Measurements from ENCODE around the gene LEF1. TPM values are rescaled to one million over a fixed set of nuclear protein-coding genes. Genes with fewer than 3 reads are reported as not detected.

LEF1 gene
- total and polyA plus RNA-seq, 12 donors, result 0.22 to 4.6 (median 0.76) TPM; not detected in 1

- intact Hi-C loops (cut with DNase I), result loop anchor here in 1 of 10 donors (10.0 kb wide), 1 partner anchor 402 kb away; no protein-coding TSS in a partner anchor
- ATAC-seq, result peak; percentile 58 to 88 (median 82)
- WGBS, 2 donors, result 0 to 1% methylated on average over 71 to 77 of the region's 77 CpGs
- H3K9me3 ChIP-seq, result no peaks in the 10 kb centered on the region
- TF ChIP-seq CTCF (IDR thresholded peaks at IDR 0.05), result no peak
- no peaks in the 10 kb centered on the region for H3K36me3 ChIP-seq
- H3K27ac ChIP-seq, result peak overlapping the region in 5 of 10 donors; percentile 48 to 66 (median 52)
- peaks cover 19 to 90% (median 77%) of the 10 kb centered on the region in 7 donors for H3K27me3 ChIP-seq
- peak; percentile 15 to 28 for DNase-seq
- peak overlapping the region; percentile 41 to 64 (median 58) for H3K4me3 ChIP-seq
- H3K4me1 ChIP-seq, result peaks cover 3 to 45% (median 30%) of the 10 kb centered on the region in 9 donors
Observed at GRCh38 chr4:108172753-108173598, 4.2 kb upstream of the LEF1 start.

GRCh38 chr4:108172231-108172752 lies 3.6 kb upstream of the LEF1 start:
- Histone ChIP-seq H3K9me3 (no peaks in the 10 kb centered on the region), H3K27ac (peak overlapping the region in 5 of 10 donors; percentile 48 to 66 (median 52)), H3K27me3 (peaks cover 19 to 94% (median 83%) of the 10 kb centered on the region in 7 donors), H3K36me3 (no peaks in the 10 kb centered on the region), H3K4me1 (peaks cover 3 to 46% (median 30%) of the 10 kb centered on the region in 9 donors), H3K4me3 (peak overlapping the region; percentile 41 to 64 (median 58))
- ATAC-seq (peak; percentile 23 to 72 (median 53)), DNase-seq (peak in 1 of 2 donors; percentile 6)
- peak in 3 of 9 donors; percentile 9 to 24 (median 22) for TF ChIP-seq CTCF (IDR thresholded peaks at IDR 0.05)
- intact Hi-C loops (cut with DNase I), result loop anchor here in 1 of 10 donors (10.0 kb wide), 1 partner anchor 403 kb away; no protein-coding TSS in a partner anchor
- WGBS, 2 donors, result 3 to 5% methylated on average over 35 to 43 of the region's 43 CpGs

- ATAC-seq (peak in 1 of 8 donors; percentile 18), DNase-seq (no peak)
- peak overlapping the region in 6 of 10 donors; percentile 53 to 64 (median 60) for H3K4me3 ChIP-seq
- H3K27me3 ChIP-seq, result peaks cover 19 to 97% (median 87%) of the 10 kb centered on the region in 7 donors
- no peaks in the 10 kb centered on the region for H3K9me3 ChIP-seq
- peak overlapping the region in 1 of 10 donors; percentile 66 for H3K27ac ChIP-seq
- 5 to 9% methylated on average over 52 of the region's 52 CpGs for WGBS, 2 donors
- no peaks in the 10 kb centered on the region for H3K36me3 ChIP-seq
- TF ChIP-seq CTCF (IDR thresholded peaks at IDR 0.05), result no peak
- H3K4me1 ChIP-seq, result peaks cover 3 to 50% (median 33%) of the 10 kb centered on the region in 9 donors
- intact Hi-C loops (cut with DNase I), result loop anchor here in 1 of 10 donors (10.0 kb wide), 1 partner anchor 403 kb away; no protein-coding TSS in a partner anchor
Observed at GRCh38 chr4:108171339-108172230, 2.9 kb upstream of the LEF1 start.

All from heart right ventricle (tissue), 16 donors.